ENCODE measurements around the gene TMC5. TPM values are rescaled to one million over a fixed set of nuclear protein-coding genes. Genes with fewer than 3 reads are reported as not detected.

TMC5 gene
- total and polyA plus RNA-seq, 2 of the 13 experiments (the other 11 are each of a cell fraction or from before 2014, with no cell fraction given) = 0.09 to 0.41 TPM

- TF ChIP-seq CREB3 (CRISPR knock-in tag; IDR thresholded peaks at IDR 0.05) (no peak), ZNF468 (CRISPR knock-in tag; IDR thresholded peaks at IDR 0.05) (no peak), U2AF2 (IDR thresholded peaks at IDR 0.05; ENCODE audit: low read depth, low read length) (no peak), ZNF747 (CRISPR knock-in tag; IDR thresholded peaks at IDR 0.05; ENCODE audit: borderline replicate concordance) (no peak), ZNF251 (CRISPR knock-in tag; IDR thresholded peaks at IDR 0.05) (0 out of 2 replicates have a peak, but pooled peaks have one; percentile 65), ZNF136 (CRISPR knock-in tag; IDR thresholded peaks at IDR 0.05; ENCODE audit: low read depth) (peak; percentile 77; the same call in 1 of the 2 replicates), ZFP90 (CRISPR knock-in tag; IDR thresholded peaks at IDR 0.05; ENCODE audit: borderline replicate concordance) (no peak; the same call in 1 of the 2 replicates), ZSCAN29 (CRISPR knock-in tag; conservative IDR thresholded peaks at IDR 0.05) (0 out of 2 replicates have a peak, but pooled peaks have one; percentile 48), ASH2L (IDR thresholded peaks at IDR 0.05; ENCODE audit: insufficient read length, low read depth, low read length) (peak; percentile 80), PHF8 (CRISPR knock-in tag; IDR thresholded peaks at IDR 0.05) (peak; percentile 86), ARNT2 (CRISPR knock-in tag; IDR thresholded peaks at IDR 0.05; ENCODE audit: low read depth) (peak; percentile 52; the same call in 1 of the 2 replicates), SIX4 (CRISPR knock-in tag; IDR thresholded peaks at IDR 0.05) (peak; percentile 29; the same call in 1 of the 2 replicates), ZNF709 (CRISPR knock-in tag; IDR thresholded peaks at IDR 0.05) (no peak), IRX3 (CRISPR knock-in tag; IDR thresholded peaks at IDR 0.05; ENCODE audit: borderline replicate concordance, low read depth) (0 out of 2 replicates have a peak, but pooled peaks have one; percentile 46), XRCC5 (optimal IDR thresholded peaks at IDR 0.05; ENCODE audit: low read length) (peak; percentile 71), BRCA1 (CRISPR knock-in tag; IDR thresholded peaks at IDR 0.05) (no peak), ZNF317 (CRISPR knock-in tag; IDR thresholded peaks at IDR 0.05) (peak; percentile 42; the same call in 1 of the 2 replicates), ZMYM2 (CRISPR knock-in tag; IDR thresholded peaks at IDR 0.05) (0 out of 2 replicates have a peak, but pooled peaks have one; percentile 2), NBN (conservative IDR thresholded peaks at IDR 0.05) (no peak), SCMH1 (CRISPR knock-in tag; IDR thresholded peaks at IDR 0.05; ENCODE audit: borderline replicate concordance) (no peak), ARNTL (CRISPR knock-in tag; IDR thresholded peaks at IDR 0.05) (no peak), ZNF501 (CRISPR knock-in tag; IDR thresholded peaks at IDR 0.05) (peak; percentile 87)
- TF ChIP-seq, protein P1, sequence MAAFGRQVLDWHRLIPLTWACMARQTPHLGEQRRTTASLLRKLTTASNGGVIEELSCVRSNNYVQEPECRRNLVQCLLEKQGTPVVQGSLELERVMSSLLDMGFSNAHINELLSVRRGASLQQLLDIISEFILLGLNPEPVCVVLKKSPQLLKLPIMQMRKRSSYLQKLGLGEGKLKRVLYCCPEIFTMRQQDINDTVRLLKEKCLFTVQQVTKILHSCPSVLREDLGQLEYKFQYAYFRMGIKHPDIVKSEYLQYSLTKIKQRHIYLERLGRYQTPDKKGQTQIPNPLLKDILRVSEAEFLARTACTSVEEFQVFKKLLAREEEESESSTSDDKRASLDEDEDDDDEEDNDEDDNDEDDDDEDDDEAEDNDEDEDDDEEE (CRISPR knock-in tag; IDR thresholded peaks at IDR 0.05) = no peak; the same call in 1 of the 2 replicates
- TF ChIP-seq, protein P2, sequence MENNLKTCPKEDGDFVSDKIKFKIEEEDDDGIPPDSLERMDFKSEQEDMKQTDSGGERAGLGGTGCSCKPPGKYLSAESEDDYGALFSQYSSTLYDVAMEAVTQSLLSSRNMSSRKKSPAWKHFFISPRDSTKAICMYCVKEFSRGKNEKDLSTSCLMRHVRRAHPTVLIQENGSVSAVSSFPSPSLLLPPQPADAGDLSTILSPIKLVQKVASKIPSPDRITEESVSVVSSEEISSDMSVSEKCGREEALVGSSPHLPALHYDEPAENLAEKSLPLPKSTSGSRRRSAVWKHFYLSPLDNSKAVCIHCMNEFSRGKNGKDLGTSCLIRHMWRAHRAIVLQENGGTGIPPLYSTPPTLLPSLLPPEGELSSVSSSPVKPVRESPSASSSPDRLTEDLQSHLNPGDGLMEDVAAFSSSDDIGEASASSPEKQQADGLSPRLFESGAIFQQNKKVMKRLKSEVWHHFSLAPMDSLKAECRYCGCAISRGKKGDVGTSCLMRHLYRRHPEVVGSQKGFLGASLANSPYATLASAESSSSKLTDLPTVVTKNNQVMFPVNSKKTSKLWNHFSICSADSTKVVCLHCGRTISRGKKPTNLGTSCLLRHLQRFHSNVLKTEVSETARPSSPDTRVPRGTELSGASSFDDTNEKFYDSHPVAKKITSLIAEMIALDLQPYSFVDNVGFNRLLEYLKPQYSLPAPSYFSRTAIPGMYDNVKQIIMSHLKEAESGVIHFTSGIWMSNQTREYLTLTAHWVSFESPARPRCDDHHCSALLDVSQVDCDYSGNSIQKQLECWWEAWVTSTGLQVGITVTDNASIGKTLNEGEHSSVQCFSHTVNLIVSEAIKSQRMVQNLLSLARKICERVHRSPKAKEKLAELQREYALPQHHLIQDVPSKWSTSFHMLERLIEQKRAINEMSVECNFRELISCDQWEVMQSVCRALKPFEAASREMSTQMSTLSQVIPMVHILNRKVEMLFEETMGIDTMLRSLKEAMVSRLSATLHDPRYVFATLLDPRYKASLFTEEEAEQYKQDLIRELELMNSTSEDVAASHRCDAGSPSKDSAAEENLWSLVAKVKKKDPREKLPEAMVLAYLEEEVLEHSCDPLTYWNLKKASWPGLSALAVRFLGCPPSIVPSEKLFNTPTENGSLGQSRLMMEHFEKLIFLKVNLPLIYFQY (CRISPR knock-in tag; IDR thresholded peaks at IDR 0.05; ENCODE audit: borderline replicate concordance) = peak; percentile 65; the same call in 1 of the 2 replicates
Measured at GRCh38 chr16:19523559-19524355, 106.1 kb downstream of the TMC5 start, which contains the start of gene CCP110 (continued).
